Liver (tissue), 3 donors: ENCODE data around the gene SPEN.

Source experiments
- EGR1 ChIP-seq, 2 donors: IDR thresholded peaks; 2 replicates each; pipeline ENCODE4 v1.6.1; 2016 to 2018; ENCODE audit warnings: antibody characterized with exemption in 2 of 2, low read depth in 2 of 2
- FOXA1 ChIP-seq: IDR thresholded peaks from 2 replicates; pipeline ENCODE4 v1.6.1; 2016; ENCODE audit warnings: antibody characterized with exemption
- HNF4G ChIP-seq: IDR thresholded peaks from 2 replicates; pipeline ENCODE4 v1.6.1; 2016; ENCODE audit warnings: antibody characterized with exemption
- JUND ChIP-seq, 2 donors: IDR thresholded peaks; 2 replicates each; pipeline ENCODE4 v1.6.1; 2016; ENCODE audit warnings: antibody characterized with exemption in 2 of 2
- REST ChIP-seq: IDR thresholded peaks from 2 replicates; pipeline ENCODE4 v1.6.1; 2016; ENCODE audit warnings: antibody characterized with exemption, mild to moderate bottlenecking
- TAF1 ChIP-seq: conservative IDR thresholded peaks from 2 replicates; pipeline ENCODE4 v1.6.1; 2016; ENCODE audit warnings: antibody characterized with exemption, mild to moderate bottlenecking
- TF ChIP-seq, protein P1 (sequence below): fragments of 150-350 bp; IDR thresholded peaks from 2 replicates; pipeline ENCODE4 v1.5.1; 2017; ENCODE audit warnings: improper control_type of control experiment, low read depth, low read length; ENCODE audit not compliant: missing input control
- TF ChIP-seq, protein P2 (sequence below): IDR thresholded peaks from 2 replicates; pipeline ENCODE4 v1.6.1; 2016; ENCODE audit warnings: antibody characterized with exemption
- TF ChIP-seq, protein P3 (sequence below): IDR thresholded peaks from 2 replicates; pipeline ENCODE4 v1.6.1; 2016; ENCODE audit warnings: antibody characterized with exemption
- donor health status: healthy.
- donor health status: healthy.

- TF ChIP-seq, protein P1, sequence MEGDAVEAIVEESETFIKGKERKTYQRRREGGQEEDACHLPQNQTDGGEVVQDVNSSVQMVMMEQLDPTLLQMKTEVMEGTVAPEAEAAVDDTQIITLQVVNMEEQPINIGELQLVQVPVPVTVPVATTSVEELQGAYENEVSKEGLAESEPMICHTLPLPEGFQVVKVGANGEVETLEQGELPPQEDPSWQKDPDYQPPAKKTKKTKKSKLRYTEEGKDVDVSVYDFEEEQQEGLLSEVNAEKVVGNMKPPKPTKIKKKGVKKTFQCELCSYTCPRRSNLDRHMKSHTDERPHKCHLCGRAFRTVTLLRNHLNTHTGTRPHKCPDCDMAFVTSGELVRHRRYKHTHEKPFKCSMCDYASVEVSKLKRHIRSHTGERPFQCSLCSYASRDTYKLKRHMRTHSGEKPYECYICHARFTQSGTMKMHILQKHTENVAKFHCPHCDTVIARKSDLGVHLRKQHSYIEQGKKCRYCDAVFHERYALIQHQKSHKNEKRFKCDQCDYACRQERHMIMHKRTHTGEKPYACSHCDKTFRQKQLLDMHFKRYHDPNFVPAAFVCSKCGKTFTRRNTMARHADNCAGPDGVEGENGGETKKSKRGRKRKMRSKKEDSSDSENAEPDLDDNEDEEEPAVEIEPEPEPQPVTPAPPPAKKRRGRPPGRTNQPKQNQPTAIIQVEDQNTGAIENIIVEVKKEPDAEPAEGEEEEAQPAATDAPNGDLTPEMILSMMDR = no peak
- no peak for TF ChIP-seq JUND (IDR thresholded peaks at IDR 0.05)
- TF ChIP-seq EGR1 (IDR thresholded peaks at IDR 0.05; ENCODE audit: low read depth in 2 of 2) = no peak
- TF ChIP-seq HNF4G = no peak
- TF ChIP-seq FOXA1 = no peak
- TF ChIP-seq, protein P2, sequence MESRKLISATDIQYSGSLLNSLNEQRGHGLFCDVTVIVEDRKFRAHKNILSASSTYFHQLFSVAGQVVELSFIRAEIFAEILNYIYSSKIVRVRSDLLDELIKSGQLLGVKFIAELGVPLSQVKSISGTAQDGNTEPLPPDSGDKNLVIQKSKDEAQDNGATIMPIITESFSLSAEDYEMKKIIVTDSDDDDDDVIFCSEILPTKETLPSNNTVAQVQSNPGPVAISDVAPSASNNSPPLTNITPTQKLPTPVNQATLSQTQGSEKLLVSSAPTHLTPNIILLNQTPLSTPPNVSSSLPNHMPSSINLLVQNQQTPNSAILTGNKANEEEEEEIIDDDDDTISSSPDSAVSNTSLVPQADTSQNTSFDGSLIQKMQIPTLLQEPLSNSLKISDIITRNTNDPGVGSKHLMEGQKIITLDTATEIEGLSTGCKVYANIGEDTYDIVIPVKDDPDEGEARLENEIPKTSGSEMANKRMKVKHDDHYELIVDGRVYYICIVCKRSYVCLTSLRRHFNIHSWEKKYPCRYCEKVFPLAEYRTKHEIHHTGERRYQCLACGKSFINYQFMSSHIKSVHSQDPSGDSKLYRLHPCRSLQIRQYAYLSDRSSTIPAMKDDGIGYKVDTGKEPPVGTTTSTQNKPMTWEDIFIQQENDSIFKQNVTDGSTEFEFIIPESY = no peak
- TF ChIP-seq REST = no peak
- TF ChIP-seq, protein P3, sequence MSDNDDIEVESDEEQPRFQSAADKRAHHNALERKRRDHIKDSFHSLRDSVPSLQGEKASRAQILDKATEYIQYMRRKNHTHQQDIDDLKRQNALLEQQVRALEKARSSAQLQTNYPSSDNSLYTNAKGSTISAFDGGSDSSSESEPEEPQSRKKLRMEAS = no peak
- TF ChIP-seq TAF1 = no peak
These were observed 89.6 kb downstream of the SPEN start for GRCh38 chr1:15937146-15937545.
